ENCODE measurements around the gene CELF3.

DNA sequence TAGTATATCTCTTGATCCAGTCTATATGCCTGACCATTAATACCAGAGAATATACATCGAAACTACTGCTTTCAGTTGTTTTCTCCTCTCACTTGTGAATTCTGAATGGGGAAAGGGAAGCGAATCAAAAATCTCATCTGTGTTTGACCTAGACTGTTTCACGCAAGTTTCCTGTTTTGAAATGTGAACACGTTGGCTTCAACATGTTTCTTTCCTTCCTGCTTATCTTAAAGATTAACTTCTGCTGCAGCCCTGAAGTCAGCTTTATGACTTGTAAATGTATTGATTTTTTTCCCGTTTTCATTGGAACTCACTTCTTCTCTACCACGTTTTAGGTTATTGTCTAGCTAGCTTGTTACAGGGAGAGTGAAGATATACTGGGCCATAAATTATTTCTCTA, 54.9 kb downstream of the CELF3 start:
- TF ChIP-seq CTCF (IDR thresholded peaks at IDR 0.05) (no peak), POLR2AphosphoS5 (IDR thresholded peaks at IDR 0.05) (no peak), EP300 (IDR thresholded peaks at IDR 0.05) (no peak)

Data from stomach (tissue), 4 donors.